Peyer's patch (tissue), 4 donors: Measurements from ENCODE around the gene PPP2R5B.

Source experiments
- POLR2A ChIP-seq, 2 donors: fragments of 450-650 bp; IDR thresholded peaks; one replicate each; pipeline ENCODE4 v1.5.1; 2017; ENCODE audit warnings: antibody characterized with exemption in 2 of 2, mild to moderate bottlenecking in 2 of 2, moderate library complexity in 2 of 2
- TF ChIP-seq, protein P1 (sequence below), 6 experiments: fragments of 450-650 bp in 4 of 6; fragments of 200-600 bp in 2 of 6; sonication (generic) in 1 of 6; IDR thresholded peaks; one replicate each; pipeline ENCODE4 v1.5.1; 2017 to 2019; ENCODE audit warnings: antibody characterized with exemption in 6 of 6, mild to moderate bottlenecking in 3 of 6, moderate library complexity in 1 of 6

DNA sequence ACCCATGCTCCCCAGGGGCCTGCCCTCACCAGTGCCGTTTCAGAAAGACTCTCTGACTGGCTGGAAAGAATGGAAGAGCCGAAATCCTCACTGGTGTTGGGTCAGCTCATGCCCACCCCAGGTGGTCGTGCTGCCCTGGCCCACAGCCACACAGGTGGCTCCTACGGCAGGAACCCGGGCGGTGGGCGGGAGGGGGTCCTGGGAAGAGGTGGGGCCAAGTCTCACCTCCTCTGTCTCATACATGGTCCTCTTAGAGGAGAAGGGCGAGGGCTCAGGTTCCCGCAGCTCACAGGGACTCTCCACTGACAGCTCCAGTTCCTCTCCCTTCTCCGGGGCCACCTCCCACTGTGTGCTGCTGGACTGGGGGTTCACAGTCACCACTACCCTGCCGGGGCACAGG lies 15.7 kb upstream of the PPP2R5B start:
- no peak for TF ChIP-seq POLR2A (IDR thresholded peaks at IDR 0.05)
- TF ChIP-seq, protein P1, sequence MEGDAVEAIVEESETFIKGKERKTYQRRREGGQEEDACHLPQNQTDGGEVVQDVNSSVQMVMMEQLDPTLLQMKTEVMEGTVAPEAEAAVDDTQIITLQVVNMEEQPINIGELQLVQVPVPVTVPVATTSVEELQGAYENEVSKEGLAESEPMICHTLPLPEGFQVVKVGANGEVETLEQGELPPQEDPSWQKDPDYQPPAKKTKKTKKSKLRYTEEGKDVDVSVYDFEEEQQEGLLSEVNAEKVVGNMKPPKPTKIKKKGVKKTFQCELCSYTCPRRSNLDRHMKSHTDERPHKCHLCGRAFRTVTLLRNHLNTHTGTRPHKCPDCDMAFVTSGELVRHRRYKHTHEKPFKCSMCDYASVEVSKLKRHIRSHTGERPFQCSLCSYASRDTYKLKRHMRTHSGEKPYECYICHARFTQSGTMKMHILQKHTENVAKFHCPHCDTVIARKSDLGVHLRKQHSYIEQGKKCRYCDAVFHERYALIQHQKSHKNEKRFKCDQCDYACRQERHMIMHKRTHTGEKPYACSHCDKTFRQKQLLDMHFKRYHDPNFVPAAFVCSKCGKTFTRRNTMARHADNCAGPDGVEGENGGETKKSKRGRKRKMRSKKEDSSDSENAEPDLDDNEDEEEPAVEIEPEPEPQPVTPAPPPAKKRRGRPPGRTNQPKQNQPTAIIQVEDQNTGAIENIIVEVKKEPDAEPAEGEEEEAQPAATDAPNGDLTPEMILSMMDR (IDR thresholded peaks at IDR 0.05) = no peak
